ENCODE data around the gene GLUL. TPM values are rescaled to one million over a fixed set of nuclear protein-coding genes. Genes with fewer than 3 reads are reported as not detected.

GLUL gene
- total RNA-seq, 4 donors from 2014 or later, result 2,071 to 4,011 (median 3,051) TPM

- intact Hi-C loops (cut with DNase I), result no loop called here
Observed at GRCh38 chr1:182376936-182377574, 14.5 kb downstream of the GLUL start.

GRCh38 chr1:182374101-182374834 is 17.3 kb downstream of the GLUL start:
- no peak for DNase-seq (ENCODE audit: extremely low spot score)
- H3K4me1 ChIP-seq, result peaks cover 11 to 18% (median 15%) of the 10 kb centered on the region in 4 donors
- H3K27ac ChIP-seq (replicated peaks in 1 of 4), result no peak overlapping the region
- no peak overlapping the region for H3K4me3 ChIP-seq
- WGBS, result 65% methylated on average over 5 of the region's 5 CpGs
- TF ChIP-seq EP300 (IDR thresholded peaks at IDR 0.05) (no peak), POLR2AphosphoS5 (IDR thresholded peaks at IDR 0.05) (no peak), CTCF (IDR thresholded peaks at IDR 0.05) (no peak), POLR2A (IDR thresholded peaks at IDR 0.05; ENCODE audit: low read depth) (no peak)
- H3K36me3 ChIP-seq, result no peaks in the 10 kb centered on the region
- intact Hi-C loops (cut with DNase I), result no loop called here
- no peaks in the 10 kb centered on the region for H3K27me3 ChIP-seq
- H3K9me3 ChIP-seq, result no peaks in the 10 kb centered on the region

More at GRCh38 chr1:182376936-182377574, 14.5 kb downstream of the GLUL start:
- no peak for DNase-seq (ENCODE audit: extremely low spot score)
- Histone ChIP-seq H3K27ac (replicated peaks in 1 of 4) (peak overlapping the region in 3 of 4 donors; percentile 24 to 57 (median 30)), H3K27me3 (no peaks in the 10 kb centered on the region), H3K36me3 (peaks cover under 1 to 10% (median 3%) of the 10 kb centered on the region in 4 donors), H3K9me3 (no peaks in the 10 kb centered on the region), H3K4me3 (no peak overlapping the region), H3K4me1 (peaks cover 11 to 21% (median 16%) of the 10 kb centered on the region in 4 donors)
- TF ChIP-seq POLR2AphosphoS5 (IDR thresholded peaks at IDR 0.05), result no peak
- TF ChIP-seq CTCF (IDR thresholded peaks at IDR 0.05), result no peak
- TF ChIP-seq EP300 (IDR thresholded peaks at IDR 0.05), result no peak
- TF ChIP-seq POLR2A (IDR thresholded peaks at IDR 0.05; ENCODE audit: low read depth), result no peak

DNA sequence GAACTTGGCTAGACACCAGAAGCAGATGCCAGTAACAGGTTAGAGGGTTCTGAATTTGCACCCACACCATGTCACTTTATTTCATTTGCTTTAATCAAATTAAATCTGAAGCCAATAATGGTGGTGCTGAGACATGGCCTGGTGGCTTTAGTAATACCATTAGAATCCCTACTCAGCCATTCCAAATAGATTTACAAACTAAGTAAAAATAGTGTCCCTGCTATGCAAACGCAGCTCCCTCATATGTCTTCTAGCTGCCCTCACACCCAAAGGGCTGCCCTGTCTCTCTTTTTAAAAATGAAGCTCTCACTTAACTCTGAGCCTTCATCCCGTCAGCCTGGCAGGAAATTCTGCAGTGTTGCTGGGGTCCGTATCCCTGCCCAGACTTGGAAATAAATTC is 21.1 kb downstream of the GLUL start:
- TF ChIP-seq CTCF (IDR thresholded peaks at IDR 0.05) (no peak), POLR2A (IDR thresholded peaks at IDR 0.05; ENCODE audit: low read depth) (no peak), POLR2AphosphoS5 (IDR thresholded peaks at IDR 0.05) (no peak), EP300 (IDR thresholded peaks at IDR 0.05) (no peak)
- Histone ChIP-seq H3K4me1 (peaks cover 8 to 23% (median 21%) of the 10 kb centered on the region in 4 donors), H3K27ac (replicated peaks in 1 of 4) (no peak overlapping the region), H3K4me3 (no peak overlapping the region), H3K9me3 (no peaks in the 10 kb centered on the region), H3K36me3 (no peaks in the 10 kb centered on the region), H3K27me3 (no peaks in the 10 kb centered on the region)
- 65% methylated on average over 3 of the region's 3 CpGs for WGBS
- DNase-seq (ENCODE audit: extremely low spot score), result no peak
- intact Hi-C loops (cut with DNase I), result no loop called here

DNA sequence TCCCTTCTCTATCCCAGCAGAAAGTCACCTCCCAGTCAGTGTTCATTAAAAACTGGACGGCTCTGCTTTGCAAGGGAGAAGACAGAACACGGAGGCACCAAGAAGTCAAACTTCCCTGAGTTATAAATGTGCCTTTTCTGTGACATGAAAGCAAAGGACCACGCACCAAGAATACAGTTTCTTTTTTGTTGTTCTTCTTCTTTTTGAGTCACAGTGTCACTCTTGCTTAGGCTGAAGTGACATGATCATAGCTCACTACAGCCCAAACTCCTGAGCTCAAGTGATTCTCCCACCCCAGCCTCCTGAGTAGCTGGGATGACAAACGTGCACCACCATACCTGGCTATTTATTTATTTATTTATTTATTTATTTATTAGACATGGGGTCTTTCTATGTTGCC is 22.7 kb downstream of the GLUL start:
- intact Hi-C loops (cut with DNase I), result no loop called here
- Histone ChIP-seq H3K36me3 (no peaks in the 10 kb centered on the region), H3K9me3 (no peaks in the 10 kb centered on the region), H3K27me3 (no peaks in the 10 kb centered on the region), H3K27ac (replicated peaks in 1 of 4) (no peak overlapping the region), H3K4me3 (no peak overlapping the region), H3K4me1 (peaks cover 5 to 15% (median 13%) of the 10 kb centered on the region in 4 donors)
- TF ChIP-seq POLR2AphosphoS5 (IDR thresholded peaks at IDR 0.05), result no peak
- TF ChIP-seq POLR2A (IDR thresholded peaks at IDR 0.05; ENCODE audit: low read depth), result no peak
- no peak for TF ChIP-seq EP300 (IDR thresholded peaks at IDR 0.05)
- TF ChIP-seq CTCF (IDR thresholded peaks at IDR 0.05), result no peak
- DNase-seq (ENCODE audit: extremely low spot score), result no peak
- WGBS, result 82% methylated on average over 4 of the region's 4 CpGs
